SK-MEL-5 (cell line): ENCODE data around the gene PTPRS. TPM values are rescaled to one million over a fixed set of nuclear protein-coding genes. Genes with fewer than 3 reads are reported as not detected.
"Not testable (repeated sequence)": the region's sequence is repeated elsewhere in the genome, so short reads cannot be mapped to it uniquely, and the experiment has no call there.

Experiments used
- DNase-seq: peaks from one replicate; pipeline ENCODE4 v3.0.0-alpha.2; 2016; ENCODE audit warnings: low read depth, low spot score
- in situ Hi-C: cut with HindIII; loops from 2 replicates; pipeline ENCODE4 v1.10.0; 2016; ENCODE audit warnings: low sequenced_read_pairs, high pct_unique_total_duplicates, low pct_unique_long_range_greater_than_20kb
- total RNA-seq: library from RNA; depleted of rRNA; stranded (reverse); fragments of >200 nt; shearing (Covaris generic); gene quantifications from 2 replicates; pipeline ENCODE4 v1.2.3, GENCODE V29; 2014

PTPRS gene
- total RNA-seq, 1 experiment from 2014 or later = 74.6 TPM

DNA sequence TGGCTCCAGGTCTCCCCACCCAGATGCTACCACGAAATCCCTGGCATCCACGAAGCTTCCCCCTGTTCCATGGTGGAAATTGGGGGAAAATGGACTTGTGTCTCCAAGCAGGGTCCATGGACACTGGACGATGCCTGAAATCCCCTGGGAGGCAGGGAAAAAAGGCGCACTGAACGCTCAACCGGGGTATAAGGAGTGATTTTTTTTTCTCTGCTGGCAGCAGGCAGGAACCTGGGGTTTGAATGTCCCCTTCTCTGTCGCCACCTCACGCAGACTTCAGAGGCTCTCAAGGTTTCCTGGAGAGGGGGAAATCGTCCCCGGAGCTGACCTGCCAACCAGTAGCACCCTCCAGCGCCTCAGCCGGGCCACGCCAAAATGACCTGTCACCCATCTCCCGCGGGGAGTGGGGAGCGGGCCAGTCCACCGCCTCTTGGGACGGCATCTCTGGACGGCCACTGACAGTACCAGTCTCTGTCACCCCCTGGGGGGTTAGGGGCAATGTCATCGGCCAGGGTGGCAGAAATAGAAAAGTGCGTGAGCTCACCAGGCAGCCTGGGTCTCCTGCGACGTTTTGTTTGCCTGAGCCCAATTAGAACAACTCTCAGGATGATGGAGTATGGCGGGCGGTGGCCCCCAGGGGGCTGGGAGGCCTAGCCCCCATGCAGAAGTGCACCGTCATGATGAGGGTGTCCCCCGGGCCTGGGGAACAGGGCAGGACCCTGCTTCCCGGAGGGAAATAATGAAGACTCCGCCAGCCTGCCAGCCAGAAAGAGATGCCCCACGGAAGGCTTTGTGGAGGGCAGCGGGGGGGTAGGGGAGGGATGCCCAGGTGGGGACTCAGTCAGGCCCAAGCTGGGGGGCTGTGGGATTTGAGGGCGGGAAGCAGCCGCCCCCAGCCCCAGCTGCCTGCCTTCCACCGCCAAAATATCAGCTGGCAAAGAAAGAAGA, 2.6 kb downstream of the PTPRS start:
- in situ Hi-C loops = loop anchor here (25.0 kb wide), 1 partner anchor 149 kb away; no protein-coding TSS in a partner anchor
- no peak for DNase-seq

DNA sequence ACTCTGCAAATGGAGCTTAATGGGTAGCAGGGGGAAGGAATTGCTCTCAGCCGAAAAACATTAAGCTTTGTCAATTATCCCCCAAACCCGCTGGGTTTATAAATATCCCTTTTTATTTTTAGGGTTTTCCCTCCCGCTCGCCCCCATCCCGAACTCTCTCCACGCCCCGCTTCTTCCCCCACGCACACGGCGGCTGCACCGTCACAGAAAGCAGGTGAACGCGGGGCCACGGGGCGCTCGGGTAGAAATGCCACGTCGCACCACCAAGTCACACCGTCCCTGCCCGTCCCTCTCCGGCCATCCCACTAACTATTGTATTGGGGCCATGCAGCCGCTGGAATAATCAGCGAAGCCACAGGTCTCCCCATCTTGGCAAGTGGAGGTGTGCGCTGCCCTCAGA, 3.5 kb downstream of the PTPRS start:
- in situ Hi-C loops = loop anchor here (25.0 kb wide), 1 partner anchor 150 kb away; no protein-coding TSS in a partner anchor

DNA sequence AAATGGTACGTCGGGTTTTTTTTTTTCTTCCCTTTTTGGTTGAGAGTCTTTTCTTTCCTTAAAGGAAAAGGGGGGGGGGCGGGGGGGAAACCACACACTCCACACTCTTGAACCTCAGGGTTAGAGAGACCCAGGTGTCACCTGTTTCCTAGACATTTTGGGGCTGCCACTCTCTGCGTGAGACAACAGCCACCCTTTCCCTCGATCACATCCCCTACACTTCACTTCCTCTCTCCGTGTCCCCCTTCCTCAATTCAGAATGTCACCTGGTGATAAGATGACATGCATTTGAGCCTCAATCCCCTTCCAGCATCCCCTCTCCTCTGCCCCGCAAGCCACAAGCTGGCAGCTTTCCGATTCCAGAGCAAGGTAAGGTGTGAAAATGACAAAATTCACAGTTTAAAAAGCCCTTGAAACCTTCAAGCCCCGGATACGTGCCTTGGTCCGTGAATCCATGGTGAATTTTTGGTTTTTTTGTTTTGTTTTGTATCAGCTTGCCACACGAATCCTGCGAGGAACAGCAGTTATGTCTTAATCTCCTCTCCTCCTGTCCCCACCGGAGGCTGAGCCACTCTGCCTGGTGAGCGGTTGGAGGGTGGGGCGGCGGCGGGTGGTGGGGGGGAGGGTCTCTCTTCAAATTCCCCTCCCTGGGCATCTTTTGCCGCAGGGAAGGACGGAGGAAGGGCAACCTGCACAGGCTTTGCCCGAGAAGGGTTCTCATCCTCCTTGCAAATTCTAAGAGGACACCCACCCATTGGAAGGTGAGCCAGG, 4.2 kb downstream of the PTPRS start:
- DNase-seq = no peak
- in situ Hi-C loops = loop anchor here (25.0 kb wide), 1 partner anchor 151 kb away; no protein-coding TSS in a partner anchor

More for the DNA sequence above, 3.5 kb downstream of the PTPRS start:
- no peak for DNase-seq

DNA sequence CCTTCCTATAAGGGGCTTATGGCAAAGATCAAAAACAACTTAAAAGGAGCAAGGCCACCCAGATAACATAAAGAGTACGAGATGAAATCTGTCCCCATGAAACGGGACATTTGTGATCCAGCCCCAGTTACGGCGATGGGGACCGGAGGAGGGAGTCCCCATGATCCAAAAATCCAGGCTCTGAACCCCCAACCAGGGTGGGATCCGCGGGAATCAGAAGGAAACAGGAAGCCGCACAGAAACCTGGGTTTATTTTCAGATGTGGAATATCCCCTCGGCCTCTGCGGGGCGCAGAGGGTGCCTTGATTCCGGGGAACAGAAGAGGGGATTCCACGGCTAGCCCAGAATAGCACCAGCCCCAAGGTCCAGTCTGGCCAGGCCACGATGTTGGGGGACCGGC, 5.0 kb downstream of the PTPRS start:
- no peak for DNase-seq
- in situ Hi-C loops = loop anchor here (25.0 kb wide), 1 partner anchor 152 kb away; no protein-coding TSS in a partner anchor

DNA sequence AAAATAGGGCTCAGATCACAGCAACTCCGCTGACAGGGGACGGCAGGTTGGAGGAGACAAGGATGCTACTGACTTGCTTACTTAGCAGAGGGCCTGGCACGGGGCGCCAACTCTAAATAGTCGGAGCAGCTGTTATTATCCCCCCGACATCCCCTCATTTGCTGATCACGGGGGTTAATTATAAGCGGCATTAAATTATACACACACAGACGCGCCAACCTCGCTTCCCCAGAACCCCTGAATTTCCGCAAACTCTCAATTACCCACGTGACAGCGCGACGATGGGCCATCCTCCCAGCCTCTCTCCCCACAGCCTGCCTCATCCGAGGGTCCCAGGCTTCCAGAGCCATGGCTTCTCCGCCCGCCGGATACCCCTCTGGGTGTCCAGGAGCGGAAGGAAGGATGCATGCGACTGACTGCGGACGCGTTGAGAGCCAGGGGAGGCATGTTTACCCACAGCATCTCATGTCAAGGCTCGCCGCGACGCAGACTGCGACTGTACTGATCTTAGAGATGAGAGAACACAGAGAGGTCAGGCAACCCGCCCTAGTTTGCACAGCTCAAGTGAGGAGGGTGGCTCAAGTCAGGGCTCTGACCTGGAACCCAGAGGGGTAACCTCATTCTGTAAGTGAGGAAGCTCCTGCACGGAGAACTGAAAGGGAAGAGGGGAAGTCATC, 5.7 kb downstream of the PTPRS start:
- in situ Hi-C loops = loop anchor here (25.0 kb wide), 1 partner anchor 152 kb away; no protein-coding TSS in a partner anchor
- no peak for DNase-seq

DNA sequence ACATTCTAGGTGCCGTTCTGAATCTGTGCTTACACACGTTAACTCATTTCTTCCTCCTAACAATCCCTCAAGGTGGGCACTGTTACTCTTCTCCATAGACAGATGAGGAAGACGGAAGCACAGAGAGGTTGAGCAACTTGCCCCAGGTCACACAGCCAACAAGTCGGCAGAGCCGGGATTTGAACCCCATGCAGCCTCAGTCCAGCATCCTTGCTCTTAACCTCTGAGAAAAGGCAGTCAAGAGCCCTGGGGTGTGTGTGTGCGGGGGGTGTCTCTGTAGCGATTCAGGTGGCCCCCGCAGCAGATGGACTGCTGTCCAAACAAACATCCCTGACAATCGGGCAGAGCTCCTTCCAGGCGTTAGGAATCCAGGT, 6.3 kb downstream of the PTPRS start:
- in situ Hi-C loops = loop anchor here (25.0 kb wide), 1 partner anchor 153 kb away; no protein-coding TSS in a partner anchor
- DNase-seq = no peak

DNA sequence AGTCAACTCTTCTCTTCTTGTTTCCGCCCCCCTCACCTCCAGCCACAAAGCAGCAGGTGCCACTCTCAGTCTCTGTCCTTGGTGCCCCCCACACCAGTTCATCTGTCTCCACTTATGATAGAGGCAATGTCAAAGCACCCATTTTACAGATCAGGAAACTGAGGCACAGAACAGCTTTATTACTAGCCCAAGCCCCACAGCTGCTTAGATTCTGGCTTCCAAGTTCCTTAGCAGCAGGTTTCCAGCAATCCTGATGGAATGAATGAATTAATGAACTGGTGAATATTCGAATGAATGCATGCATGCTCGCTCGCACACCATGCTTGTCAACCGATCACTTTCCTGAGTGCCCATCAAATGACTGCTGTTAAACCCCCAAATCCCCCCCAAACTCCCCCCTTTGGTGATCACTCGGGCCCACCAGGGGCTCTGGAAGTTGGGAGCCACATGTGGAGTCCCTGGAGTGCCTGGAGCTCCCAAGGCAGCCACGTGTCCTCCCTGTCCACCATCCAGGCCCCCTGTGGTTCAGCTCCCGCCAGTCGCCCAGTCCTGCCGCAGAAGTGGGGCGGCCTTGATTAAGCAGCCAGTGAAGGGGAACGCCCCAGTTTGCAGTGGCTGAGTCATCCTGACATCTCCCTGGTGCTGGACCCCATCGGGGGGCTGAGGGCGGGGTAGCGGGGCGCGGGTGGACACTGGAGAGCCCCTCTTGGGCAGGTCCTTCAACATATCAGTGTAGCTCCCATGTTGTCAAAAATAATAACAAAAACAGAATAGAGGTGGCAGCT, 6.8 kb downstream of the PTPRS start:
- in situ Hi-C loops = loop anchor here (25.0 kb wide), 1 partner anchor 154 kb away; no protein-coding TSS in a partner anchor

DNA sequence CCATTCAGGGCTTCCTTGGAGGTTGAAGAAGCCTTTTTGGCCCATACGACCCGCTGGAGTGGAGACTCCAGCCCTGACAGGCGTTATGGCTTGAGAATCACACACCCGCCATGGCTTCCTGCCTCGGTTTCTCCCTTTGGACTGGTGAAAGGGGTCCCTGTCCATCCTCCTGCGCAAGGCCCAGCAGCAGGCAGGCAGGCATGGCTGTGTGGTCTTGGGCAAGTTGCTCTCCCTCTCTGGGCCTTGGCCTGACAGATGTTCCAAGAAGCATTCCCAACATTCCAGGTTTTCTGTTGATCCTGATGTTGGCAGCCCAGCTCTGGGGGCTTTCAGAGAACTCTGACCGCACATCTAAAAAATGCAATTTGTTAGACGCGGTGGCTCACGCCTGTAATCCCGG, 8.1 kb downstream of the PTPRS start:
- in situ Hi-C loops = loop anchor here (25.0 kb wide), 1 partner anchor 155 kb away; no protein-coding TSS in a partner anchor
- no peak for DNase-seq

More for the DNA sequence above, 6.8 kb downstream of the PTPRS start:
- no peak for DNase-seq

DNA sequence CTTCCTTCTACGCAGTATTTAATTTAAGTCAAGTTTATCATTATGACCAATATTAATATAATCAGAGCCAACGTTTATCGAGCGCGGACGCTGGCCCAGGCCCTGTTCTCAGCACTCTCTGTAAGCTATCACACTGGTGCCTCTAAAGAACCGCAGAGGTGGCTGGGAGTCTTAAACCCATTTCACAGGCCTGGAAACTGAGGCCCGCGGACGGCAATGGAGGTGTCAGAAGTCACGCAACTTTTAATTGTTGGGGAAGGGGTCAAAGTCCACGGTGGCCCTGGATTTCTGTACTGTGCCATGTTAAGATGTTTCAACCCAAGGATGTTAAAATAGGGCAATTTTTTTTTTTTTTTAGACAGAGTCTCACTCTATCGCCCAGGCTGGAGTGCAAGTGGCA, 8.8 kb downstream of the PTPRS start:
- no peak for DNase-seq
- in situ Hi-C loops = loop anchor here (25.0 kb wide), 1 partner anchor 156 kb away; no protein-coding TSS in a partner anchor

DNA sequence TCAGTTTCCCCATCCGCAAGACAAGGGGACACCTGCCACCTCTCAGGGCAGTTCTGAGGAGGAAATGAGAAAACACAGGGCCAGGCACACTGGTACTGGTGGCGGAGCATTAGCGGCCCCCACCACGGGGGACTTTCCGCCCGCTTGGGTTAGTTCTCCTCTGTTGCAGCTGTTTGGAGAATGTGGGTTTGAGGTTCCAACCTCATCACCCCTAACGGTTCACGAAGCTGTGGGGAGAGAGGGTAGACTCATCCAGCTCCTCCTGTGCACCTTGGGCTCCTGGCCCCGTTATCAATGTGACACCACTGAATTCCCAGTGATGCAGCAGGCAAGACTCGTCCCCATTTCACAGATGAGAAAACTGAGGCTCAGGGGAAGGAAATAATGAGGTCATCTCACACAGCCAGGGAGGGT, 10.3 kb downstream of the PTPRS start:
- no peak for DNase-seq
- in situ Hi-C loops = loop anchor here (25.0 kb wide), 1 partner anchor 157 kb away; no protein-coding TSS in a partner anchor

DNA sequence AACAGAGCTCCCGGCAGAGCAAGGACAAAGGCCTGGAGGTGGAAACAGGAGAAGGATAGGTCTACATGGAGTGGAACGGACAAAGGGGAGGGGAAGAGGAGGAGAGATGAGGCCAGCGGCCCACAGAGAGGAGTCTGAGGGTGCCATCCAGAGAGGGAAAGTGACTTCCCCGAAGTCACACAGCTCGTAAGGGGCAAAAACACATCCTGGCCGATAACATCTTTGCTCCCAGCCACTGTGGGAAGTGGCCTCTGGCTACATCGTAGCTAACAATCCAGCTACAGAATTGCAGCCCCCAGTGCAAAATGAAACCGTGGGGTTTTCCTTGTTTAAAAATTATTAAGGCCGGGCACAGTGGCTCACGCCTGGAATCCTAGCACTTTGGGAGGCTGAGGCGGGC, 11.5 kb downstream of the PTPRS start:
- DNase-seq = no peak
- in situ Hi-C loops = loop anchor here (25.0 kb wide), 1 partner anchor 158 kb away; no protein-coding TSS in a partner anchor

DNA sequence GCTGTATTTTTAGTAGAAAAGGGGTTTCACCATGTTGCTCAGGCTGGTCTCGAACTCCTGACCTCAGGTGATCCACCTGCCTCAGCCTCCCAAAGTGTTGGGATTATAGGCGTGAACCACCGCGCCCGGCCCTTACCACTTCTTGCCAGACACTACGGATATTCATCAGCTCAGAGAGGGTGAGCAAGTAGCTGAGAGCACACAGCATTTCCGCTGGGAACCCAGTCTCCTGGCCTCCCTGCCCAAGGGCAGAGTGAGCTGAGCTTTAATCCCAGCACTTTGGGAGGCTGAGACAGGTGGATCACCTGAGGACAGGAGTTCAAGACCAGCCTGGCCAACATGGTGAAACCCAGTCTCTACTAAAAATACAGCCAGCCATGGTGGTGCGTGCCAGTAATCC, 12.2 kb downstream of the PTPRS start:
- not testable (repeated sequence) for DNase-seq
- in situ Hi-C loops = loop anchor here (25.0 kb wide), 1 partner anchor 159 kb away; no protein-coding TSS in a partner anchor

DNA sequence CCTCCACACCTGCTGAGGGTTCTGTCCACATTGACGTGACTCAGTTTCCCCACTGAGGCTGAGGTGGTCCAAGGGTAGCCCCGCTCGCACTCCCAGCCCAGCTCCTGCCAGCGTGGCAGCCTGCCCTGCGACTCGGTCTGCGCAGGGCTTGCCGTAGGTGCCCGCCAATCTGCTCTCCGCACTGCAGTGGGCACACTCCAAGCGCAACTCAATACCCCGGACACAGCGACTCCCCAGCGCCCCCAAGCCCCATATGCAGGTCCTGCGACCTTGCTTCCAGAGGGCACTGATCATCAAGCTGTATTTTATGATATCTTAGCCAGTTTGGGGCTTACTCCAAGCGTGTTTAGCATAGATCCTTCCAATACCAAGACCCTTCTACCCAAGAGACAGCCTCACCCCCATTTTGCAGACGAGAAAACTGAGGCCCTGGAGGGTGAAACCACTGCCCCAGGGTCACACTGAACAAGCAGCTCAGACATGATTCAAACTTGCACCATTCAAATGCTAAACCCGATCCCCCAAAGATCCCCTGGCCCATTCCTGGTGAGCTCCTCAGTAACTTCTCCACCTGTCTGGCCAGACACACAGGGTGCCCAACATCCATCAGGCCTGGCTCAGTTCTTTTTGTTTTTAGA, 13.5 kb downstream of the PTPRS start:
- in situ Hi-C loops = loop anchor here (25.0 kb wide), 1 partner anchor 160 kb away; no protein-coding TSS in a partner anchor

DNA sequence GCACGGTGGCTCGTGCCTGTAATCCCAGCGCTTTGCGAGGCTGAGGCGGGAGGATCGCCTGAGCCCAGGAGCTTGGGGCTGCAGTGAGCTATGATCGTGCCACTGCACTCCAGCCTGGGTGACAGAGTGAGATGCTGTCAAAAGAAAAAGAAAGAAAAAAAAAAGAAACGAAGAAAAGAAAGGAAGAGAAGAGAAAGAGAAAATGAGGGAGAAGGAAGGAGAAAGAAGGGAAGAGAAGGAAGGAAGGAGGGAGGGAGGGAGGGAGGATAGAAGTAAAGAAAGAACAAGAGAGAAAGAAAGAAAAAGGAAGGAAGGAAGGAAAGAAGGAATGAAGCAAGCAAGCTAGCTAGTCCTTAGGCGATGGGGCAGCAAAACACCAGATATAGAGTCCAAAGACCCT, 14.1 kb downstream of the PTPRS start:
- in situ Hi-C loops = loop anchor here (25.0 kb wide), 1 partner anchor 161 kb away; no protein-coding TSS in a partner anchor

More for the DNA sequence above, 13.5 kb downstream of the PTPRS start:
- DNase-seq = no peak

DNA sequence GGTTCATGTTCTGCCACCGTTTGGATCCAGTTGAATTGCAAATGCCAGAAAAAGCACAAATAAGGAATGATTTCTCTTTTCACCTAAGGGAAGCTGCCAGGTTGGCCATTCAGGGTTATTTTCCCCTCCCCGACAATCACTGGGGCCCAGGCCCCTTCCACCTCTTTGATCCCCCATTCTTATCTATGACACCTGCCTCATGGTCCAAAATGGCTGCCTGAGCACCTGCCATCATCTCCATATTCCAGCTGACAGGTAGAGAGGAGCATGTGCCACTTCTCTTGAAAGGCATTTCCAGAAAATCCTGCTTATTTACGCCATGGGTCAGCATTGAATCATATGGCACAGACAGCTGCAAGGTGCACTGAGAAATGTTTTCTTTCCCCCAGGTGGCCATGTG, 15.7 kb downstream of the PTPRS start:
- no peak for DNase-seq
- in situ Hi-C loops = loop anchor here (25.0 kb wide), 1 partner anchor 162 kb away; no protein-coding TSS in a partner anchor

More for the DNA sequence above, 14.1 kb downstream of the PTPRS start:
- DNase-seq = no peak

DNA sequence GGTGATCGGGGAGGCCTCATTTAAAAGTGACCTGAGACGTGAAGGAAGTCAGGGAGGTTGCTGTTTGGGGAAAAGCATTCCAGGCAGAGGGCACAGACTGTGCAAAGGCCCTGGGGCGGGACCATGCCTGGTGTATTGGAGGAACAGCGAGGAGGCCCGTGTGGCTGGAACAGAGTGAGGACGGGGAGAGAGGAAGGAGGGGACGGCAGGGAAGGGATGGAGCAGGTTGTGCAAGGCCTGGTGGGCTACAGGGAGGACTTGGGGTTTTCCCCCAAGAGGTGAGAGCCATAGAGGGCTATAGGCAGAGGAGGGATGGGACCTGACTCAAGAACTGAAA, 17.2 kb downstream of the PTPRS start:
- in situ Hi-C loops = no loop called here
- DNase-seq = no peak
